Liver (tissue), 3 donors: Measurements from ENCODE around the gene SIN3B.

ENCODE experiments used
- EGR1 ChIP-seq, 2 donors: IDR thresholded peaks; 2 replicates each; pipeline ENCODE4 v1.6.1; 2016 to 2018; ENCODE audit warnings: antibody characterized with exemption in 2 of 2, low read depth in 2 of 2
- GABPA ChIP-seq, 2 donors: IDR thresholded peaks in 1 of 2; conservative IDR thresholded peaks in 1 of 2; 2 replicates each; pipeline ENCODE4 v1.6.1; 2016; ENCODE audit warnings: antibody characterized with exemption in 2 of 2, mild to moderate bottlenecking in 1 of 2, moderate library complexity in 1 of 2
- RXRA ChIP-seq, 2 donors: IDR thresholded peaks; 2 replicates each; pipeline ENCODE4 v1.6.1; 2017 to 2018; ENCODE audit warnings: antibody characterized with exemption in 2 of 2, mild to moderate bottlenecking in 1 of 2
- SP1 ChIP-seq: IDR thresholded peaks from 2 replicates; pipeline ENCODE4 v1.6.1; 2018; ENCODE audit warnings: antibody characterized with exemption, mild to moderate bottlenecking
- TF ChIP-seq, protein P1 (sequence below): IDR thresholded peaks from 2 replicates; pipeline ENCODE4 v1.6.1; 2016; ENCODE audit warnings: antibody characterized with exemption
- TF ChIP-seq, protein P2 (sequence below): fragments of 150-350 bp; IDR thresholded peaks from 2 replicates; pipeline ENCODE4 v1.5.1; 2017; ENCODE audit warnings: improper control_type of control experiment, low read depth, low read length; ENCODE audit not compliant: missing input control
- TF ChIP-seq, protein P3 (sequence below): IDR thresholded peaks from 2 replicates; pipeline ENCODE4 v1.6.1; 2016; ENCODE audit warnings: antibody characterized with exemption, mild to moderate bottlenecking
- donor health status: healthy.
- donor health status: healthy.

DNA sequence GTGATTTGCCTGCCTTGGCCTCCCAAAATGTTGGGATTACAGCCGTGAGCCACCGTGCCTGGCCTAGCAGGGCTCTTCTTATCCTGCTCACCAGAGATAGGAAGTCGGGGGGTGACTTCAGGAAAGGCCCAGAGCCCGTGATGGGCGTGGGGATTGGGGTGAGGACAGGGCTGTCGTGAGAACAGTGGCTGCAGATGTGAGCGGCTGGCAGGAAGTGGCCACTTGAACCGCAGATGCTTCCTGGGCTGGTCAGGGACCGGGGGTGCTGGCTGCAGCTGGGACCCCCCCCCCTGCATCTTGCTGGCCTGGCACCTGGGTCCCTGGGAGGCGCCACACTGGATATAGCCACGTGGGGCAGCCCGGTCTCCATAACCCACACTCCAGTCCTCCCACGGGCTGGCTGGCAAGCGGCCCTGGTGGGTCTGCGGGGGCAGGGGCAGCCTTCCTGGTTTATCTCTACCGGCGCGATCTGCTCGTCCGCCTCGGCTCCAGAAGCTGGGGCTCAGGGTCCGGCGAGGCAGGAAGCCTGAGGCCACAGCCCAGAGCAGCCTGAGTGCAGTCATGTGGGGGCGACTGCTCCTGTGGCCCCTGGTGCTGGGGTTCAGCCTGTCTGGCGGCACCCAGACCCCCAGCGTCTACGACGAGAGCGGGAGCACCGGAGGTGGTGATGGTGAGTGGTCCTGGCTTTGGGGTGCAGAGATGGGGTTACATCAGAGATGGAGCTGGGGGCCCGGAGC lies 59.6 kb downstream of the SIN3B start, which contains the start of gene F2RL3:
- TF ChIP-seq GABPA (IDR thresholded peaks at IDR 0.05 in 1 of 2, conservative IDR thresholded peaks at IDR 0.05 in 1 of 2) (no peak), RXRA (IDR thresholded peaks at IDR 0.05) (no peak), EGR1 (IDR thresholded peaks at IDR 0.05; ENCODE audit: low read depth in 2 of 2) (no peak), SP1 (no peak)
- TF ChIP-seq, protein P1, sequence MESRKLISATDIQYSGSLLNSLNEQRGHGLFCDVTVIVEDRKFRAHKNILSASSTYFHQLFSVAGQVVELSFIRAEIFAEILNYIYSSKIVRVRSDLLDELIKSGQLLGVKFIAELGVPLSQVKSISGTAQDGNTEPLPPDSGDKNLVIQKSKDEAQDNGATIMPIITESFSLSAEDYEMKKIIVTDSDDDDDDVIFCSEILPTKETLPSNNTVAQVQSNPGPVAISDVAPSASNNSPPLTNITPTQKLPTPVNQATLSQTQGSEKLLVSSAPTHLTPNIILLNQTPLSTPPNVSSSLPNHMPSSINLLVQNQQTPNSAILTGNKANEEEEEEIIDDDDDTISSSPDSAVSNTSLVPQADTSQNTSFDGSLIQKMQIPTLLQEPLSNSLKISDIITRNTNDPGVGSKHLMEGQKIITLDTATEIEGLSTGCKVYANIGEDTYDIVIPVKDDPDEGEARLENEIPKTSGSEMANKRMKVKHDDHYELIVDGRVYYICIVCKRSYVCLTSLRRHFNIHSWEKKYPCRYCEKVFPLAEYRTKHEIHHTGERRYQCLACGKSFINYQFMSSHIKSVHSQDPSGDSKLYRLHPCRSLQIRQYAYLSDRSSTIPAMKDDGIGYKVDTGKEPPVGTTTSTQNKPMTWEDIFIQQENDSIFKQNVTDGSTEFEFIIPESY: no peak
- TF ChIP-seq, protein P2, sequence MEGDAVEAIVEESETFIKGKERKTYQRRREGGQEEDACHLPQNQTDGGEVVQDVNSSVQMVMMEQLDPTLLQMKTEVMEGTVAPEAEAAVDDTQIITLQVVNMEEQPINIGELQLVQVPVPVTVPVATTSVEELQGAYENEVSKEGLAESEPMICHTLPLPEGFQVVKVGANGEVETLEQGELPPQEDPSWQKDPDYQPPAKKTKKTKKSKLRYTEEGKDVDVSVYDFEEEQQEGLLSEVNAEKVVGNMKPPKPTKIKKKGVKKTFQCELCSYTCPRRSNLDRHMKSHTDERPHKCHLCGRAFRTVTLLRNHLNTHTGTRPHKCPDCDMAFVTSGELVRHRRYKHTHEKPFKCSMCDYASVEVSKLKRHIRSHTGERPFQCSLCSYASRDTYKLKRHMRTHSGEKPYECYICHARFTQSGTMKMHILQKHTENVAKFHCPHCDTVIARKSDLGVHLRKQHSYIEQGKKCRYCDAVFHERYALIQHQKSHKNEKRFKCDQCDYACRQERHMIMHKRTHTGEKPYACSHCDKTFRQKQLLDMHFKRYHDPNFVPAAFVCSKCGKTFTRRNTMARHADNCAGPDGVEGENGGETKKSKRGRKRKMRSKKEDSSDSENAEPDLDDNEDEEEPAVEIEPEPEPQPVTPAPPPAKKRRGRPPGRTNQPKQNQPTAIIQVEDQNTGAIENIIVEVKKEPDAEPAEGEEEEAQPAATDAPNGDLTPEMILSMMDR: no peak
- TF ChIP-seq, protein P3, sequence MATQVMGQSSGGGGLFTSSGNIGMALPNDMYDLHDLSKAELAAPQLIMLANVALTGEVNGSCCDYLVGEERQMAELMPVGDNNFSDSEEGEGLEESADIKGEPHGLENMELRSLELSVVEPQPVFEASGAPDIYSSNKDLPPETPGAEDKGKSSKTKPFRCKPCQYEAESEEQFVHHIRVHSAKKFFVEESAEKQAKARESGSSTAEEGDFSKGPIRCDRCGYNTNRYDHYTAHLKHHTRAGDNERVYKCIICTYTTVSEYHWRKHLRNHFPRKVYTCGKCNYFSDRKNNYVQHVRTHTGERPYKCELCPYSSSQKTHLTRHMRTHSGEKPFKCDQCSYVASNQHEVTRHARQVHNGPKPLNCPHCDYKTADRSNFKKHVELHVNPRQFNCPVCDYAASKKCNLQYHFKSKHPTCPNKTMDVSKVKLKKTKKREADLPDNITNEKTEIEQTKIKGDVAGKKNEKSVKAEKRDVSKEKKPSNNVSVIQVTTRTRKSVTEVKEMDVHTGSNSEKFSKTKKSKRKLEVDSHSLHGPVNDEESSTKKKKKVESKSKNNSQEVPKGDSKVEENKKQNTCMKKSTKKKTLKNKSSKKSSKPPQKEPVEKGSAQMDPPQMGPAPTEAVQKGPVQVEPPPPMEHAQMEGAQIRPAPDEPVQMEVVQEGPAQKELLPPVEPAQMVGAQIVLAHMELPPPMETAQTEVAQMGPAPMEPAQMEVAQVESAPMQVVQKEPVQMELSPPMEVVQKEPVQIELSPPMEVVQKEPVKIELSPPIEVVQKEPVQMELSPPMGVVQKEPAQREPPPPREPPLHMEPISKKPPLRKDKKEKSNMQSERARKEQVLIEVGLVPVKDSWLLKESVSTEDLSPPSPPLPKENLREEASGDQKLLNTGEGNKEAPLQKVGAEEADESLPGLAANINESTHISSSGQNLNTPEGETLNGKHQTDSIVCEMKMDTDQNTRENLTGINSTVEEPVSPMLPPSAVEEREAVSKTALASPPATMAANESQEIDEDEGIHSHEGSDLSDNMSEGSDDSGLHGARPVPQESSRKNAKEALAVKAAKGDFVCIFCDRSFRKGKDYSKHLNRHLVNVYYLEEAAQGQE: no peak
